H9 (cell line): Measurements from ENCODE around the gene TYW3. TPM values are rescaled to one million over a fixed set of nuclear protein-coding genes. Genes with fewer than 3 reads are reported as not detected.

Source experiments
- DNase-seq: peaks from one replicate; pipeline ENCODE4 v3.0.0-alpha.2; 2017
- H2AFZ ChIP-seq: one replicate; pipeline ENCODE4 v1.6.1; 2013; ENCODE audit warnings: mild to moderate bottlenecking, low read length, control low read depth, moderate library complexity
- H2AK5ac ChIP-seq: 2 replicates; pipeline ENCODE4 v1.6.1; 2013; ENCODE audit warnings: low read length, control low read depth, mixed read lengths; ENCODE audit not compliant: insufficient read length
- H2BK120ac ChIP-seq: one replicate; pipeline ENCODE4 v1.6.1; 2013; ENCODE audit warnings: low read depth, mild to moderate bottlenecking, low read length, control low read depth, inconsistent platforms; ENCODE audit not compliant: poor library complexity, severe bottlenecking
- H2BK12ac ChIP-seq: 2 replicates; pipeline ENCODE4 v1.6.1; 2013; ENCODE audit warnings: low read length, control low read depth, mixed read lengths, low read depth; ENCODE audit not compliant: insufficient read length
- H2BK15ac ChIP-seq: 2 replicates; pipeline ENCODE4 v1.6.1; 2013; ENCODE audit warnings: low read depth, low read length, control low read depth
- H2BK20ac ChIP-seq: one replicate; pipeline ENCODE4 v1.6.1; 2013; ENCODE audit warnings: low read depth, mild to moderate bottlenecking, low read length, control low read depth, inconsistent platforms; ENCODE audit not compliant: poor library complexity, severe bottlenecking
- H2BK5ac ChIP-seq: 2 replicates; pipeline ENCODE4 v1.6.1; 2013; ENCODE audit warnings: low read length, control low read depth, mixed read lengths; ENCODE audit not compliant: insufficient read length
- H3K14ac ChIP-seq: 2 replicates; pipeline ENCODE4 v1.6.1; 2013; ENCODE audit warnings: low read length, control low read depth; ENCODE audit not compliant: insufficient read depth
- H3K18ac ChIP-seq: 2 replicates; pipeline ENCODE4 v1.6.1; 2013; ENCODE audit warnings: low read depth, mild to moderate bottlenecking, mixed read lengths, low read length, control low read depth; ENCODE audit not compliant: insufficient read length
- H3K23ac ChIP-seq: 2 replicates; pipeline ENCODE4 v1.6.1; 2013; ENCODE audit warnings: low read length, control low read depth, mixed read lengths, low read depth; ENCODE audit not compliant: insufficient read length
- H3K23me2 ChIP-seq: 2 replicates; pipeline ENCODE4 v1.6.1; 2013; ENCODE audit warnings: low read depth, mild to moderate bottlenecking, mixed read lengths, low read length, control low read depth; ENCODE audit not compliant: insufficient read length, poor library complexity, severe bottlenecking
- H3K27ac ChIP-seq: 2 replicates; pipeline ENCODE4 v1.5.1; 2013; ENCODE audit warnings: low read length, control low read depth, mixed read lengths, low read depth; ENCODE audit not compliant: insufficient read length
- H3K27me3 ChIP-seq: 2 replicates; pipeline ENCODE4 v1.6.1; 2013; ENCODE audit warnings: low read length, control low read depth, inconsistent platforms; ENCODE audit not compliant: insufficient read depth
- H3K4ac ChIP-seq: 2 replicates; pipeline ENCODE4 v1.6.1; 2013; ENCODE audit warnings: low read depth, mild to moderate bottlenecking, control low read depth, inconsistent platforms, low read length, moderate library complexity
- H3K4me1 ChIP-seq: 2 replicates; pipeline ENCODE4 v1.6.1; 2013; ENCODE audit warnings: low read length, control low read depth, inconsistent platforms; ENCODE audit not compliant: insufficient read depth
- H3K4me2 ChIP-seq: 2 replicates; pipeline ENCODE4 v1.6.1; 2013; ENCODE audit warnings: low read length, control low read depth, mixed read lengths; ENCODE audit not compliant: insufficient read length, insufficient read depth
- H3K56ac ChIP-seq: 2 replicates; pipeline ENCODE4 v1.6.1; 2013; ENCODE audit warnings: low read depth, mild to moderate bottlenecking, mixed read lengths, low read length, control low read depth; ENCODE audit not compliant: insufficient read length
- H3K79me1 ChIP-seq: 2 replicates; pipeline ENCODE4 v1.6.1; 2013; ENCODE audit warnings: low read depth, mild to moderate bottlenecking, moderate library complexity, low read length, control low read depth, inconsistent platforms; ENCODE audit not compliant: insufficient read depth, poor library complexity, severe bottlenecking
- H3K79me2 ChIP-seq: 2 replicates; pipeline ENCODE4 v1.6.1; 2013; ENCODE audit warnings: low read length, control low read depth, inconsistent platforms; ENCODE audit not compliant: insufficient read depth
- H3K9ac ChIP-seq: 2 replicates; pipeline ENCODE4 v1.6.1; 2013; ENCODE audit warnings: low read length, control low read depth, mixed read lengths; ENCODE audit not compliant: insufficient read length; ENCODE audit errors: extremely low read depth
- H3K9me3 ChIP-seq: one replicate; pipeline ENCODE4 v1.6.1; 2013; ENCODE audit warnings: low read depth, low read length, inconsistent platforms; ENCODE audit not compliant: control insufficient read depth
- H3T11ph ChIP-seq: one replicate; pipeline ENCODE4 v1.6.1; 2013; ENCODE audit warnings: mild to moderate bottlenecking, low read length, control low read depth, inconsistent platforms
- H4K20me1 ChIP-seq: one replicate; pipeline ENCODE4 v1.6.1; 2013; ENCODE audit not compliant: control insufficient read depth, insufficient read length, insufficient read depth
- H4K5ac ChIP-seq: 2 replicates; pipeline ENCODE4 v1.6.1; 2013; ENCODE audit warnings: low read depth, mild to moderate bottlenecking, mixed read lengths, low read length, control low read depth; ENCODE audit not compliant: insufficient read length
- H4K8ac ChIP-seq: replicated peaks from 2 replicates; pipeline ENCODE4 v1.6.1; 2013; ENCODE audit warnings: low read length, control low read depth, mixed read lengths, low read depth; ENCODE audit not compliant: insufficient read length
- H4K91ac ChIP-seq: 2 replicates; pipeline ENCODE4 v1.6.1; 2013; ENCODE audit warnings: low read depth, mild to moderate bottlenecking, moderate library complexity, mixed read lengths, low read length, control low read depth; ENCODE audit not compliant: insufficient read length
- H3K27ac Mint-ChIP-seq, 3 experiments: 2 replicates in 2 of 3; 3 replicates in 1 of 3; pipeline ENCODE4 v1.8.0; 2020 to 2021; ENCODE audit warnings: mixed read lengths in 3 of 3, mild to moderate bottlenecking in 1 of 3, moderate library complexity in 1 of 3
- H3K27me3 Mint-ChIP-seq: 2 replicates; pipeline ENCODE4 v1.8.0; 2021; ENCODE audit warnings: low read depth, mild to moderate bottlenecking, moderate library complexity, mixed read lengths
- H3K36me3 Mint-ChIP-seq, 3 experiments: 2 replicates in 2 of 3; 3 replicates in 1 of 3; pipeline ENCODE4 v1.8.0; 2020 to 2021; ENCODE audit warnings: low read depth in 3 of 3, mixed read lengths in 3 of 3; ENCODE audit not compliant: insufficient read depth in 1 of 3
- H3K4me1 Mint-ChIP-seq, 2 experiments: 2 replicates each; pipeline ENCODE4 v1.8.0; 2020; ENCODE audit warnings: mixed read lengths in 2 of 2
- H3K4me3 Mint-ChIP-seq, 2 experiments: 2 replicates in 1 of 2; 3 replicates in 1 of 2; pipeline ENCODE4 v1.8.0; 2020 to 2021; ENCODE audit warnings: mild to moderate bottlenecking in 2 of 2, mixed read lengths in 2 of 2, moderate library complexity in 1 of 2
- H3K9me3 Mint-ChIP-seq, 2 experiments: 2 replicates in 1 of 2; 3 replicates in 1 of 2; pipeline ENCODE4 v1.8.0; 2020; ENCODE audit warnings: mild to moderate bottlenecking in 2 of 2, mixed read lengths in 2 of 2, moderate library complexity in 1 of 2
- total RNA-seq: library from RNA; stranded (reverse); gene quantifications from 2 replicates; pipeline ENCODE4 v1.2.1, GENCODE V29; 2021
- TF ChIP-seq, protein P1 (sequence below): fragments of 200-600 bp; sonication (generic); conservative IDR thresholded peaks from 3 replicates; pipeline ENCODE4 v1.8.0; 2021; ENCODE audit warnings: antibody characterized with exemption, mild to moderate bottlenecking

TYW3 gene
- total RNA-seq, 1 experiment from 2014 or later = 10.9 TPM

DNA sequence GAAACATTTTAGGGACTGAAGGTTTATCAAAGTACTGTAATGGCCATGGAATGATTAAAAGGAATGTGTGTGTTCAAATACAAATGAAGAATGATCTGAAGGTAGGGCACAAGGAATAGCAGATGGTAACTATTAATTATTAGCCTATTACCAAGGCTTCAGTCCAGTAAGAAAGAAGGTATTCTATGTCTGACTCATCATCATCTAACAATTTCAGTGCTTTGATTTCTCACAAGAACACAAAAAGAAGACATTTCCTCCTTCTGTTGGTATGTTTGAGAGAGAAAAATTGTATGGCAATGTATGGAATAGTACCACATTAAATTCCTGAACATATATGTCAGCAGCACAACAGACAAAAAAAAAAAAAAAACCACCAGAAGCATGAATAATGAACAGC is 57.5 kb downstream of the TYW3 start:
- H3K27me3 ChIP-seq = no peaks in the 10 kb centered on the region
- no peak overlapping the region for H3K4ac ChIP-seq
- H4K8ac ChIP-seq = no peak overlapping the region
- H2BK12ac ChIP-seq = no peak overlapping the region
- H2BK15ac ChIP-seq = no peak overlapping the region
- H4K20me1 ChIP-seq = no peaks in the 10 kb centered on the region
- no peak overlapping the region; a peak in 1 of 7 replicates for H3K27ac Mint-ChIP-seq
- TF ChIP-seq, protein P1, sequence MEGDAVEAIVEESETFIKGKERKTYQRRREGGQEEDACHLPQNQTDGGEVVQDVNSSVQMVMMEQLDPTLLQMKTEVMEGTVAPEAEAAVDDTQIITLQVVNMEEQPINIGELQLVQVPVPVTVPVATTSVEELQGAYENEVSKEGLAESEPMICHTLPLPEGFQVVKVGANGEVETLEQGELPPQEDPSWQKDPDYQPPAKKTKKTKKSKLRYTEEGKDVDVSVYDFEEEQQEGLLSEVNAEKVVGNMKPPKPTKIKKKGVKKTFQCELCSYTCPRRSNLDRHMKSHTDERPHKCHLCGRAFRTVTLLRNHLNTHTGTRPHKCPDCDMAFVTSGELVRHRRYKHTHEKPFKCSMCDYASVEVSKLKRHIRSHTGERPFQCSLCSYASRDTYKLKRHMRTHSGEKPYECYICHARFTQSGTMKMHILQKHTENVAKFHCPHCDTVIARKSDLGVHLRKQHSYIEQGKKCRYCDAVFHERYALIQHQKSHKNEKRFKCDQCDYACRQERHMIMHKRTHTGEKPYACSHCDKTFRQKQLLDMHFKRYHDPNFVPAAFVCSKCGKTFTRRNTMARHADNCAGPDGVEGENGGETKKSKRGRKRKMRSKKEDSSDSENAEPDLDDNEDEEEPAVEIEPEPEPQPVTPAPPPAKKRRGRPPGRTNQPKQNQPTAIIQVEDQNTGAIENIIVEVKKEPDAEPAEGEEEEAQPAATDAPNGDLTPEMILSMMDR = no peak
- H3K9me3 ChIP-seq = no peaks in the 10 kb centered on the region
- H3K18ac ChIP-seq = no peak overlapping the region
- no peaks in the 10 kb centered on the region for H3K27me3 Mint-ChIP-seq
- no peak overlapping the region for H3K14ac ChIP-seq
- no peak for DNase-seq
- no peaks in the 10 kb centered on the region for H3K79me1 ChIP-seq
- H3K23ac ChIP-seq = no peak overlapping the region
- H4K5ac ChIP-seq = no peak overlapping the region
- H3K9ac ChIP-seq = no peak overlapping the region
- H3K79me2 ChIP-seq = no peaks in the 10 kb centered on the region
- peaks cover 0 to 2% of the 10 kb centered on the region in 2 experiments; a peak in 1 of 5 replicates for H3K9me3 Mint-ChIP-seq
- peaks cover 2 to 3% of the 10 kb centered on the region in 2 experiments; a peak in 2 of 4 replicates for H3K4me1 Mint-ChIP-seq
- no peak overlapping the region for H2BK5ac ChIP-seq
- H2BK120ac ChIP-seq = no peak overlapping the region
- no peak overlapping the region for H3K4me3 Mint-ChIP-seq
- no peak overlapping the region for H3K56ac ChIP-seq
- H2AK5ac ChIP-seq = no peak overlapping the region
- H3K27ac ChIP-seq = no peak overlapping the region
- no peak overlapping the region for H3K4me2 ChIP-seq
- no peak overlapping the region for H2AFZ ChIP-seq
- no peak overlapping the region for H2BK20ac ChIP-seq
- H3T11ph ChIP-seq = no peak overlapping the region
- H4K91ac ChIP-seq = no peak overlapping the region
- no peaks in the 10 kb centered on the region for H3K4me1 ChIP-seq
- no peaks in the 10 kb centered on the region for H3K23me2 ChIP-seq
- H3K36me3 Mint-ChIP-seq = peaks cover 0 to 2% (median 0%) of the 10 kb centered on the region in 3 experiments; a peak in 2 of 7 replicates
